TTC549 (cell line): ENCODE results near the gene RPLP2.

Source experiments
- FAIRE-seq: peaks from 2 replicates; lab custom pipeline; 2012; peaks lifted over from hg19 to GRCh38; lab: Jason Lieb, UNC

RPLP2 gene

GRCh38 chr11:791658-792534 is 17.9 kb upstream of the RPLP2 start:
- no peak for FAIRE-seq

DNA sequence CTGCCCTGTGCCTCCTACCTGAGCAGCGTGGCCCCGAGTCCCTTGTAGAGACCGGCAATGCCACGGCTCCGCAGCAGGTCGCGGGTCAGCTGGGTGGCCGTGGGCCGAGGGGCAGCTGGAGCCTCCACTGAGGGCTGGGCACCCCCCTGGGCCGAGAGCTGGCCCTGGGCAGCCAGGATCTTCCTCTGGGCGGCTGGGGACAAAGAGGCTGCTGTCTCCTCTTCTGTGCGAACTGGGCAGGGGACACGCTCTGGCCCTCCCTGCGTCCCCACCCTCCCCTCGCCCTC is 17.3 kb upstream of the RPLP2 start:
- no peak for FAIRE-seq

DNA sequence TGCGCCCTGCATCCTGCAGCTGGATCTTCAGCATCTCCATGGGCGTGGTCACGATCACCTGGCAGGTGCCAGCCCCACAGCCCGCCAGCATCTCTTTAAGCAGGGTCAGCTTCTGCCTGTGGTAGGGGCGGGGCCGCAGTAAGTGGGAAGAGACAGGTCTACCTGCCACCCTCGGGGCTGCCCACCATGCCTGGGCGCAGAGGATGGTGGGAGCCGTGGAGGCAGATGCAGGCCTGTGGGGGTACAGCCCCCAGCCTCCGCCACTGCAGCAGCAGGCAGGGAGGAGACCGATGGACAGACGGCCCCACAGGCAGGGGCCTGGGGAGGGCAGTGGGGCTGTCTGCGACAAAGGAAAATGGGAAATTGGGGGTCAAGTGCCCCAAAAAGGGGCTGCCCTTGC is 16.9 kb upstream of the RPLP2 start:
- FAIRE-seq = no peak

DNA sequence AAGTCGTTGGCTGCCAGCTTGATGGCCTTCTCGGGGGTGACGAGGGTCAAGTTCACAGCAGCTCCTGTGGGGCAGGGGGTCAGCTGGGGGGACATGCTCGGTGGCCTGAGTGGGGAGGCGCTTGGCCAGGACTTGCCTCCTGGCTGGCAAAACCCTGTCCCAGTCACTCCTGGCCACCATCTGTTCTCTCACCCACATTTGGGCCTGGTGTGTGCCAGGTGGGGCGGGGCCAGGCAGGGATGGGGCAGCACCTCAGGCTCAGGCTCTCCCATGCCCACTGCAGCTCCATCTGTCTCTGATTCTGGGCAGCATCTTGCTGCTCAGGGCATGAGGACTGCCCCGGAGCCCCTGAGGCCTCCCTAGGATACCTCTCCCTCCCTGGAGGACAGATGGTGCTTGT is 16.2 kb upstream of the RPLP2 start:
- no peak for FAIRE-seq

GRCh38 chr11:794013-794765 is 15.6 kb upstream of the RPLP2 start:
- no peak for FAIRE-seq

DNA sequence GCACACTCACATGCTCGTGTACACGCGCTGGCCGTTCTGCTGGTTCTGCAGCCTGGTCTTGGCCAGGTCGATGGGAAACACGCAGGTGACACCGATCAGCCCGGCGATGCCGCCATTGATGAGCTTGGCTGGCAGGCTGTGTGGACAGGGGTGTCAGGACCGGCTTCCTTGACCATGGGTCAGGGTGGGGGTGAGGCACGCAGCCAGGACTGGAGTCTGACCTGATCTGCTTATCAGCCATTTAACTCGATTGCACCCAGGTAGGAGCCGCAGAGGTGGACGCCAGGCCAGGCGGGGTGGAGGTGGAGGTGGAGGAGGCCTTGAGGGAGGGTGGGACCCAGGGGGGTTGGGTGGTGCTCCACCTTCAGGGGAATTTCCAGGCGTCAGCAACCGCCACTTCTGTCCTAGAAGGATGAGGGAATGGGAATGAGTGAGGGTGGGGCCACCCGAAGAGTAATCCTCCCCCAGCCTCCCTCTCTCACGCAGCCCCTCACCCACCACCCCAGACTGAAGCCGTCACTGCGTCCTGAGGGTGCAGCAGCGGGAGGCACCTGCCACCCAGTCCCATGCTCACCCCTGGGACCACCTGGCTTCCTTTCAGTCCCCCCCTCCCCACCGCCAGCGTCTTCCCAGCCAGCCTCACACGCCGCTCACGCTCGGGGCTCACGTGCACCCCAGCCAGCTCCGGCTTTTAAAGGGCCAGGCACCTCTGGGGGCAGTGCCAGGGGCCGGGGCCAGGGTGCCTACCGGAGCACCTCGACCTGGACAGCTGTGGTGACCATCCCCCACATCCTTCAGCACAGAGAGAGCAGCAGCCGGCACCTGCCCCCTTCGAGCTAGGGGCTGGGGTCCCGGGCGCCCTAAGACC is 14.8 kb upstream of the RPLP2 start:
- FAIRE-seq = no peak

DNA sequence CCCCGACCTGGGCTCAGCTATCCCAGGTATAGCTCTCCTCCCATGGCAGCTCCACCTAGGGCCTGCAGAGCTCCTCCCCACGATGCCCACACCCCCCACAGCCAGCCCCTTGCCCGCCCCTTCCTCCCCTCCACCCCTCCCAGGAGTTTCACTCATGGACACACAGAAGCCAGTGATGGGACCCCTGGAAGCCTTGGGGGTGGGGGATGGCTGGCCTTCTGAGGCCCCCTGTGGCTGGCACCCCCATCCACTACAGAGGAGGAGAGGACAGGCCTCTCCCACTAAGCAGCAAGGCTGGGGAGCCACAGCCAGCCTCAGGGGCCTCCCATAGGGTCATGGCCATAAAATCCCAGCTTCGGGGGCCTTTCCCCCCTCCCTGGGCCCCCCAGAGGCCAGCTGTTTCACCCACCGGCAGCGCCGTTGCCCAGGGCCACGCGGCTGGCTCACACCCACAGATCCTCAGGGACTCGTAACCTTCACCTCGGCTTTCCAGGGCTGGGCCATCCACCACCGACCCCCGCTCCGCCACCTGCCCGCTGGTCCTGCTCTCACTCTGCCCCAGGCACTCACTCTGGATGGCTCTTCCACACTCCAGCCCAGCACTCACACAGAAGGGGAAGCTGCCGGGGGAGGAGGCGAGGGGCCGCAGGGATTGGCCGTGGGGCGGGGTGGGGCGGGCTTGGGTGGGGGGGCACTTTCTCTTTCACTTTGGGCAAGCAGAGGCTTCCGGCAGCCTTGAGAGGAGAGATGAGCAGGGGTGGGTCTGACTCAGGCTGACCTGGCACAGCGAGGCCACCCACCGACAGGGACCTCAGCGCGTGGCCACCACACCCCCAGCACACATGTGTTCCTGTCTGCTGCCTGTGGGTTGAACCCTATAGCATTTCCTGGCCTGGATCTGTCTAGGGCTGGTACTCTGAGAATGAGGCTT is 13.9 kb upstream of the RPLP2 start:
- FAIRE-seq = no peak

DNA sequence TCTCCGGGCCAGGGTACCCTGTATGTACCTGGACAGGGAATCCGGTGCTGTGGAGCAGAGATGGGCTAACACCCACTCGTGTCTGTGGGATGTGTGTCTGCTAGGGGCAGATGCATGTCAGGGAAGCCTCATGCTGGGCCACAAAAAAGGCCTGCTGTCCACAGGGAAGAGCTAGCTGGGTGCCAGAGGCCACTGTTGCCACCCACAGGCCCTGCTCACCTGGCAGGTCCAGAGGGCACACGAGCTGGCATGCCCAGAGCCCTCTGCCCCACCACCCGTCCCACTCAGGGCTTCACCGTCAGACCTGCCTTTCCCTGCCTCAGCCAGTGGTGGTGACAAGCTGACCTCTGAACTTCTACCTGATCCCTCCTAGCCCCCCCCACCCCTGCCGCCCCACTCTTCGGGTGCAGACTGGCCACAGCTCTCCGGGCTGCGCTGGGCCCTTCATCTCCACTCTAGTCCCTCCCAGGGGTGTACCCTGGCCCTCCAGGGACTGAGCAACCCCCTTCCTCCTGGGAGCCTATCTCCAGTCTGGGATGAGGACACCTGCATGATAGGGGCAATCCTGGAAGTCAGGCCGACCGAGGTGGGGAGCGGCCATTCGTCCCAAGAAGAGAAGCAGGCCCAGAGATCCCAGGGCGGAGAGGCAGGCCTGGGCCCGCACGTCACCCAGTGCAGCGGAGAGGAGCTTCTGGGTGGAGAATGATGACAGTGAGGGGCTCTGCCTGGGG is 13.0 kb upstream of the RPLP2 start:
- no peak for FAIRE-seq

GRCh38 chr11:797296-798092 is 12.3 kb upstream of the RPLP2 start:
- FAIRE-seq = no peak

DNA sequence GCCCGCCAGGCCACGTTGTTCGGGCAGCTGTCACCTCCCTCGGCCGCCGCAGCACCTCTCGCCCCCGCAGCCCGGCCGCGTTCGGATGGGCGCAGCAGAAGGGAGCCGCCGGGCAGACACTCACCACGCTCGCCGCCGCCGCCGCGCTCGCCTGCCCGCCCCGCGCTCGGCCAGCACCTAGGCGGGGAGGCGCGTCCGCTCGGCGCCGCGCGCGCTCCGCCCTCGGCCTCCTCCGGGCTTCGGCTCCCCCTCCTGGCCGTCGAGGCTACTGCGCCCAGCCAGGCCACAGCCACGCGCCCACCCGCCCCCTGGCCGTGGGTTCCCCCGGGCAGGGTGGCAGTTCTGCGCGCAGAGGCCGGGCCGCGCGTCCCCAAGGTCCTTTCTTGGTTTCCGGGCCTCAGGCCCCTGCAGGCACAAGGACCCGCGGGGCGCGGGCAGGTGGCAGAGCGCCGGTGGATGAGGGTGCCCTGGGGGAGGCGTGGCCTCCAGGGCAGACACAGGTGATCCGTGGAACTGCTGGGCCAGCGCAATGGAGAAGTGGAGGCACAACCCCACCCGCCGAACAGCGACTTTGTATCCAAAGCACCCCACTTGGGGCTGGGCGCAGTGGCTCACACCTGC is 11.6 kb upstream of the RPLP2 start, which contains the start of gene SLC25A22:
Gene SLC25A22, minus strand, starts transcription at position 189 of the 621 bp plus-strand sequence. CDS start 3,275 bp downstream, outside the sequence.
- FAIRE-seq = no peak

- FAIRE-seq = no peak
Observed at GRCh38 chr11:799641-800316, 10.0 kb upstream of the RPLP2 start.

GRCh38 chr11:800473-800872 is 9.3 kb upstream of the RPLP2 start:
- no peak for FAIRE-seq

GRCh38 chr11:801097-801780 is 8.5 kb upstream of the RPLP2 start:
- no peak for FAIRE-seq

DNA sequence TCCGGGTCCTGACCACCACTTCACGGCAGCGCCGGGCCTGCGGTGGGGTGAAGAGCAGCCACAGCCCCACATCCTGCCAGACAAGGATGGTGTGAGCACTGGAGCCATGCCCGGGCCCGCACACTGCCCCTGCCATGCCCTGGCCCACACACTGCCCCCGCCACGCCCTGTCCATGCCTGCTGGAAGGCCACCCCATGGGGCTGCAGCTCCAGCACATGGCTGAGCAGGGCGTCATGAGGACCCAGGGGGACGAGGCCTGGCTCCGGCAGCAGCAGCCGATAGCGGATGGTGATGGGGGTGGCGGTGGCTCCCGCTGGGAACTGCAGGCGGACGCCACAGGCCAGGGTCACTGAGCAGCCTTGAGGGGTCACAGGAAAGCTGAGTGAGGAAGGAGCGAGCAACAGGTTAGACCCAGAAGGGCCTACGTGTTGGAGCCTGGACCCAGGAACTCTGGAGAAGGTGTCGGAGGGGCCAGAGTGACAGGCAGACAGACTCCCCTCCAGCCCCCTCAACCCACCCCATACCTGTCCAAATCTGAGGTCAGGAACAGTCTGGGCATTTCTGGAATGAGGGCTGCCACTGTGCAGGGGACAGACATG is 7.6 kb upstream of the RPLP2 start:
- FAIRE-seq = no peak

- FAIRE-seq = no peak
Observed at GRCh38 chr11:802693-803466, 6.9 kb upstream of the RPLP2 start.

- FAIRE-seq = no peak
Observed at GRCh38 chr11:803467-803742, 6.4 kb upstream of the RPLP2 start.
